CD4-positive, alpha-beta T cell treated with Interleukin-21 for 1 hour (primary cell): Measurements from ENCODE around the gene TRIM46.

Experiments used
- DNase-seq: peaks from one replicate; pipeline ENCODE4 v3.0.0-alpha.2; 2020

Gene TRIM46

DNA sequence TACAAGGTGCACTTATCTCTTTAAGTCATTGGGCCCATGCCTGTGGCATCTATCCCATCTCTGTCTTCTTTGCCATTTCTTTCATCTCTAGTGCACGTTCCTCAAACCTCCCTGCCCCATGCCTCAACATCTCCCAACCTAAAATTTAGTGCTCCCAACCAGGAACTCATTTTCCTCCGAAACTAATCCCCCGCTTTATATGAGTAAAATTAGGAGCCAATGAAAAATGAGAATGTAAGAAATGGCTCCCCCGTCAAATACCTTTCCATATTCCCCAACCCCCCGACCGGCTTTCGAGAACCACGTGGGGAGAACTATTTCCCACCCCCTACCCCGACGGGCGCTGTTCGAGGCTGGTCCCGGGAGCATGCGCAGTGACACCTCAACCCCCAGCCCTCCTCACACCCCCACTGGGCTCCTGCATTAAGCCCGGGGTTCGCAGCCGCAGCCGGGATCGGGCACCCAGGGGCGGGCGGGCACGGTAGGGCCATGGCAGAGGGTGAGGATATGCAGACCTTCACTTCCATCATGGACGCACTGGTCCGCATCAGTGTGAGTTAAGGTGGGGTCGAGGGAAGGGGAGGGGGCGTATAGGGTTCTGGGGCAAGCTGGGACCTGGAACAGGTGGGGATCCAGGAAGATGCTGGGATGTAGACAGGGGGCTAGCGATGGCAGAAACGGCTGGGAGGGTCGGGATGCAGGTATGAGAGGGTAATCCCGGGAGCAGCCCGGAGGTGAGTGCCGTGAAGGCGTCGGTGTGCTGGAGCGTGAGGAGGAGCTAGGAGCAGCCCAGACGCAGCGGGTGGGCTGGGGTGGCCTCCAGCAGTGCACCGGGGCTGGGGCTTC, at the start of gene TRIM46:
Gene TRIM46, plus strand, starts transcription at position 372 of the 846 bp plus-strand sequence. Its CDS starts 118 bp downstream, at position 490.
- DNase-seq = peak; percentile 77

- DNase-seq = no peak
Observed at GRCh38 chr1:155124503-155125463, 48.9 kb upstream of the TRIM46 start.

DNA sequence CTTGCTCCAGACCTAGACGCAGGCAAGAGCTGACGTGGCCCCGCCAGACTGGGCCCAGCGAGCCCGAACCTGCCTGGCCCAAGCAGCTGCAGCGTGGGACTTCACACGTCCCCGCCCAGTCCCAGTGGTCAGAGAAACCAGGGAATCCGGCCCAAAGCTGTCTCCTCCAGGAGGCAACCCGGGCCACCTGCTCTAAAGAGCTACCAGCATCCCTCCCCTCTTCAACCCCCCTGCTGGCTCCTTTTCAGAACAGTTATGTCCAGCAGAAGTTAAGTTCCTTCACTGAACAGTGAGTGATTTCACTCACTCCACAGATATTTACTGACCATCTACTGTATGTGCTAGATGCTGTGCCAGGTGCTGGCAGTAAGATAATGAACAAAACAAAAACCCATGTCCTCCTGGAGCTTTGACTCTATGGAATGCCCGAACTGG, 48.1 kb upstream of the TRIM46 start:
- no peak for DNase-seq

- DNase-seq = no peak
Observed at GRCh38 chr1:155125946-155126555, 47.6 kb upstream of the TRIM46 start.

GRCh38 chr1:155126556-155127104, 47.0 kb upstream of the TRIM46 start:
- peak; percentile 41 for DNase-seq

- peak; percentile 53 for DNase-seq
Observed at GRCh38 chr1:155127105-155127966, 46.3 kb upstream of the TRIM46 start, which contains the start of gene EFNA1. TSS of gene EFNA1 (plus strand) at chr1:155127876. CDS start at chr1:155127978, 102 bp downstream.

GRCh38 chr1:155127967-155128754, 45.5 kb upstream of the TRIM46 start:
- no peak for DNase-seq

GRCh38 chr1:155128755-155129473, 44.7 kb upstream of the TRIM46 start:
- no peak for DNase-seq

- DNase-seq = no peak
Observed at GRCh38 chr1:155130272-155131006, 43.2 kb upstream of the TRIM46 start.

- no peak for DNase-seq
Observed at GRCh38 chr1:155131285-155131684, 42.4 kb upstream of the TRIM46 start.

- DNase-seq = no peak
Observed at GRCh38 chr1:155131856-155132255, 41.8 kb upstream of the TRIM46 start.

- no peak for DNase-seq
Observed at GRCh38 chr1:155133799-155134281, 39.8 kb upstream of the TRIM46 start.

- no peak for DNase-seq
Observed at GRCh38 chr1:155134322-155134721, 39.3 kb upstream of the TRIM46 start.

GRCh38 chr1:155134880-155135414, 38.7 kb upstream of the TRIM46 start:
- DNase-seq = peak; percentile 59

GRCh38 chr1:155135415-155136028, 38.1 kb upstream of the TRIM46 start, which contains the start of gene SLC50A1:
TSS of gene SLC50A1 (plus strand) at chr1:155135852. CDS start at chr1:155135912, 60 bp downstream.
- peak; percentile 93 for DNase-seq

- peak; percentile 22 for DNase-seq
Observed at GRCh38 chr1:155136748-155137147, 36.9 kb upstream of the TRIM46 start.

DNA sequence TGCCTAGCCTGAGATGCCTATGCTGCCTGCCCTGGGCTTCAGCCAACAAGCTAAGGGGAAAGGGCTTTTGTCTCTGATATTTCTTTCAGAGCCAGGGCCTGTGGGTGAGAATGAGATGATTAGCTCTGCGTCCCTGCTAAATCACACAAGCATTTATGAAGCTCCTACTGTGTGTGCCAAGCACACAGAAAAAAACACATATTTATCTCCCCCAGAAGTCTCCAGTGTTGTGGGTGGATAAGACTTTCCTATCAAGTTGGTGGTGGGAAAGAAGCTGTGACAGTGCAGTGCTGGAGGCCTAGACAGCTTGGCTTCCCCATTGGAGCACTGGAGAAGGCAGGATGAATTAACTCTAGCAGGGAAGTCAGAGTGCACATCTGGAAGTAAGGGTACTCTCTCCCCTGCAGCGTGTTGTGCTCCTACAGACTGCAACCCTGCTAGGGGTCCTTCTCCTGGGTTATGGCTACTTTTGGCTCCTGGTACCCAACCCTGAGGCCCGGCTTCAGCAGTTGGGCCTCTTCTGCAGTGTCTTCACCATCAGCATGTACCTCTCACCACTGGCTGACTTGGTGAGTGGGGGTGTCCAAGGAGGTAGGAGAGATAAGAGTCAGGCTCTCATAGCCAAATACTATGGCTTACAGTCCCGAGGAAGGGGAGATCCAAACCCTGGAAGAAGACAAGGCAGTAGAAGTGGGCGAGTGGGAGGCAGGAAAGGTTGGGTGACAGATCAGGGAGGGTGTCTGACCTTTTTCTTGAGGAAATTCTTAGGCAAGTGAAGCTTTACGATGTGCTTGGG, 36.3 kb upstream of the TRIM46 start:
- DNase-seq = no peak
